Neural progenitor cell (in vitro differentiated cells): ENCODE results near the gene RBM47.

Experiments used
- CTCF ChIP-seq: fragments of 200-600 bp; sonication (generic); IDR thresholded peaks from 2 replicates; pipeline ENCODE4 v1.5.1; 2017; ENCODE audit warnings: antibody characterized with exemption, mild to moderate bottlenecking
- EZH2 ChIP-seq: fragments of 200-600 bp; sonication (generic); IDR thresholded peaks from 2 replicates; pipeline ENCODE4 v1.6.1; 2017; ENCODE audit warnings: antibody characterized with exemption, mild to moderate bottlenecking, moderate library complexity

- no peak for TF ChIP-seq CTCF
- TF ChIP-seq EZH2: no peak
Observed at GRCh38 chr4:40648742-40649281, 19.1 kb upstream of the RBM47 start.
